Activated CD4-positive, alpha-beta T cell treated with anti-CD3 and anti-CD28 coated beads for 4 hours (primary cell): ENCODE data around the gene TMEM170B.

Source experiments
- DNase-seq, 2 donors: peaks; one replicate each; pipeline ENCODE4 v3.0.0-alpha.2; 2020

TMEM170B gene, protein sequence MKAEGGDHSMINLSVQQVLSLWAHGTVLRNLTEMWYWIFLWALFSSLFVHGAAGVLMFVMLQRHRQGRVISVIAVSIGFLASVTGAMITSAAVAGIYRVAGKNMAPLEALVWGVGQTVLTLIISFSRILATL

DNA sequence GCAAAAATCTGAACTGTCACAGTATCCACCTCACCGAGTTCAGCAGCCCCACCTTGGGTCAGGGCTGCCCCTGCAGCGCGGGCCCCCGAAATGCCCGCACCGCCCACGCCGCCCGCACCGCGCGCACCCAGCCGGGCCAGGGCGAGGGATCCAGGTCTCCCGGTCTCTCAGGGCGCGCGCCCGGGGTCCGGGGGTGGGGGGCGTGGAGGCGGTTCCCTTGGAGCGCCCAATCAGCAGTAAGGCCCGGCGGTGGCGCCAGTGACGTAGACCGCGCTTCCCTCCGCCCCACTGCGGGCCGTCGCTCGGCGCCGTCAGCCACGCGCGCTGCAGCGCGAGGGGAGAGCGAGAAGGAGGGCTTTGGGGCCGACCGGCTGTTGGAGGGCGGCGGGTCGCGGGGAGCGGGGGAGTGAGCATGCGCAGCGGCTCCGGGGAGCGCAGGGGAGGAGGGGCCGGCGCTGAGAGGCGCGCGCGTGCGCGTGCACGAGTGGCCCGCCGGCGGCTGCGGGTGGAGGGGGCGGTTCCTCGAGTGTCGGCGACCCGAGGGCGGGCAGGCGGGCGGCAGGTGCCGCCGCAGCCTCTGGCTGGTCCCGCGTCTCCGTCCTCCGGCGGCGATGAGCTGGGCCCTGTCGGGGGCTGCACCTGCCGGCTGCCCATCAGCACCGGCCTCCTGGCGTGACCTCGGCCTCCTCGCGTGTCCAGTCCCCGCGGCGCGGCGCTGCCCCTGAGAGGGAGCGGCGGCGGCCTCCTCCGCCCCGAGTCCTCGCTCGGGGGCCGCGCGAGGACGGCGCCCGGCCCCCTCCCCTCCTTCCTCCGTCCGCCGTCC is at the start of gene TMEM170B:
TSS of gene TMEM170B (plus strand) at position 521 of the 823 bp plus-strand sequence. CDS start 529 bp downstream, outside the sequence.
- DNase-seq: peak; percentile 94 to 95

DNA sequence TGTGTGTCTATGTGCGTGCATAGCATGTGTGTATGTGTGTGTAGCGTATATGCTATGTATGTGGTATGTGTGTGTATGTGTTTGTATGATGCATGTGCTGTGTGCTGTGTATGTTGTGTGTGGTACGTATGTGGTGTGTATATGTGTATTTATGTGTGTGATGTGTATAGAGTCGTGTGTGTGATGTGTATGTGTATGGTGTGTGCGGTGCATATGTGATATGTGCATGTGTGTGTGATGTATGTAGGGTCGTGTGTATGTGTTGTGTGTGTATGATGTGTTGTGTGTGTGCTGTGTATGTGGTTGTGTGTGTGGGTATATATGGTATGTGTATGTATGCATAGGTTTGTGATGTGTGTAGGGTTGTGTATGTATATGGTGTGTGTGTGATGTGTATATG is 46.6 kb upstream of the TMEM170B start:
- no peak for DNase-seq

GRCh38 chr6:11491596-11492463 is 45.7 kb upstream of the TMEM170B start:
- DNase-seq: no peak

- DNase-seq: no peak
Observed at GRCh38 chr6:11492464-11493290, 44.9 kb upstream of the TMEM170B start.

- DNase-seq: no peak
Observed at GRCh38 chr6:11493974-11494373, 43.6 kb upstream of the TMEM170B start.

DNA sequence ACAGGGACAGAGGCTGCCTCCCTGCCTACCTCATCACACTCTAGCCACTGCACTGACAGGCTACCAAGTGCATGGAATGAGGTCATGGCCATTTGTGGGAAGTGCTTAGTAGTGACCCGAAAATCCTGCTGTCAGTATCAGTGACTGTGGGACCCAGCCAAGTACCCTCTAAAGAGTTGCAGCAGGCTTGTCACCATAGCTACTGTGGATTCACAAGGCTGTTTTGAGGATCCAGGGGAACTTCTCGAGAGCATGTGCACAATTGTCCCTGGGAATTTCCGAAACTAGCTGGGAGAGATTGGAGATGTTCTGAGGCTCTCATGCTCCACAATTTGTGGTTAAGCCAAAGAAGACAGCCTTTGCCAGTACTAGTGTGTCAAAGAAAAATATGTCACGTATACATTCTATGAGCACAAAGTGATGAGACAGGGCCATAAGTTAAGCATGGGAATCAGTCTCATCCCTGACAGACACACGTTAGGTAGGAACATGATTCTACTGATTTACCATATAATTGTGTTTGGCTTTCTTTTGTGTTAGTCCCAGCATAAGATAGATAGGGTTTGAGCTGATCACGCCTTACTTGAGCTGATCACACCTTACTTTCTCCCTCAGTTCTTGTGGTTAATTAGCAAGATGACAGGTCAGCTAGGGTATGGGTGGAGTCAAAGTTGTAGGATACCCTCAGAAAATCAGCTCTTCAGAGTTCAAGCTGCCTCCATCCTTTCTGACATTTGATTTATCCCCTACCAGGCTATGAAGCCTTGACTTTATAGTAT is 42.6 kb upstream of the TMEM170B start:
- no peak for DNase-seq

GRCh38 chr6:11495565-11496145 is 41.9 kb upstream of the TMEM170B start:
- no peak for DNase-seq

DNA sequence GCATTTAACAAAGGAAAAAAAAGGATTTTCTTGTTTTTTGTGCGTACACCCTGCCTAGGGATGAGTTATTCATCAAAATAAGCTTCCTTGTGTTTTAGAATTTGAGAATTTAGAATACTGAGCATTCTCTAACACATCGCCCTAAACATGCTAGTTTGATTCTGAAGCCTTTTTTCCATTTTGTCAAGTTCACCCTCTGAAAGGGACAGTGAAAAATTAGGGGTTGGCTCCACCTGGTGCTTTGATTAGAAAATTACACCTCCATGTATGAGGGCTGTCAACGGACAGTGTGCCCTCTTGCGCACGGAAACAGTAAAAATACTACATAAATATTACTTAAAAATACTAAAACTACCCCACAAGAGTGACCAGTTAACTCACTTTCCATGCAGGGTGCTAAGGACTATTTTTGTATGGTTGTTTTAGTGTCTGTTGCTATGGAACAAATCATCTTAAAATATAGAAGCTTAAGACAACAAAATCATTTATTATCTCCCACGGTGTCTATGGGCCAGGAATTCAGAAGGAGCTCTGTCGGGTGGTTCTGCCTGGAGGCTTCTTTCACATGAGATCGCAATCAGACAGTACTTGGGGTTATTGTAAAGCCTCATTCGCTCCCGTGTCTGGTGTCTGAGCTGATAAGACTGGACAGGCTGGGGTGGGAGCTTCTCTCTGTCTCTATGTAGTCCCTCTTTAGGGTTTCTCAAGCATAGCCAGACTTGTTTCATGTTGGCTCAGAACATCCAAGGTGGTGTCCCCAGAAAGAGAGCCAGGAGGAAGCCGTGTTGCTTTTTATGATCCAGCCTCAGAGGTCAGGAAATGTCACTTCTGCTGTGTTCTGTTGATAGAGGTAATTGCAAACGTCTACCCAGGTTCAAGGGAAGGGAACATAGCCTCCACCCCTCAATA is 41.1 kb upstream of the TMEM170B start:
- peak; percentile 69 to 82 for DNase-seq

- DNase-seq: no peak
Observed at GRCh38 chr6:11497107-11497506, 40.4 kb upstream of the TMEM170B start.

DNA sequence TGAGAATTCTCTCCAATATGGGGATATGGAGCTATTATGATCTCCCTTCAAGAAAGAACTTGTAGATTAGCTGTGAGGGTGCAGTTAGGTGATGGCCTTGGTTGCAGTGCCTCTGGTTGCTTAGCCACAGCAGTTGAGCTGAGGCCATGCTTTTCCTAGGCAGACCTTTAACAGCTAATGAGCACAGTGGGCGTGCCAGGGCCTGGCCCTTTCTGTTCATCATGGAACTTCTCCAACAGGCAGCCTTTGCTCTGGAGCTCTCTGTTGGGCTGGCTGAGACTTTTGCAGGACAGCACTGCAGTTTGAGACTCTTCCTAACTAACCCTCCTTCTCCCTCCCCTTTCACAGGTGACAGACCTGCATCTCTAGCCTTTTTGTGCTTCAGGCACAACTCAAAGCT is 39.7 kb upstream of the TMEM170B start:
- no peak for DNase-seq

DNA sequence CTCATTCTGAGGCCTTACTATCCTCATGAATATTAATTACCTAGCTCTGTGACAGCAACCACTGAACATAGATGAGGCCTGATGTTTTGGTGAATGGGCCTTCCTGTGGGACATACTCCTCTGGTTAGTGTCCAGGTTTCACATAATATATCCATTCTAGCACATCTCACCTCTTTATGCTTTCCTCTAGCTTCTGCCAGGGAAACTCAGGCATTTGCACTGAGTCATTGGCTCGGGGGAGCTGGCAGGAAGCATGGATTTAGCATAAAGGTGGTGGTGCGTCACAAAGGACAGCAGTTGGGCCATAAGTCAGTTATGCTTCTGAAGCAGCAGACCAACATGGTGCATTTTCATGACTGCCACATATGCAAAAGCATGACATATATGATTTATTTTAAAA is 37.5 kb upstream of the TMEM170B start:
- DNase-seq: no peak

DNA sequence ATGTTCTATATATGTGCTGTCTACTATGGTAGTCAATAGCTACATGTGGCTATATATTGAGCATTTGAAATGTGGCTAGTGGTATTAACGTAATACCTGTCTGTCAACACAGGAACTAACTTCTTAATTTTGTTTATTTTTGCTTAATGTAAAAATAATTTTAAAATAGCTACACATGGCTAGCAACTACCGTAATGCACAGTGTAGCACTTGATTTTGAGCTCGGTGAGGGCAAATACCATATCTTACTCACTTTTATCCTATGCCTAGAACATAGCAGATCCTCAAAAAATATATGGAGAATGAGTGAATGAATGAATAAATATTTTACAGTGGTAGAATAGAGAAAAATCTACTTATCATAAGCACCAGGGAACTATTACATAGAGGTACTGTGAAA is 28.1 kb upstream of the TMEM170B start:
- DNase-seq: no peak

DNA sequence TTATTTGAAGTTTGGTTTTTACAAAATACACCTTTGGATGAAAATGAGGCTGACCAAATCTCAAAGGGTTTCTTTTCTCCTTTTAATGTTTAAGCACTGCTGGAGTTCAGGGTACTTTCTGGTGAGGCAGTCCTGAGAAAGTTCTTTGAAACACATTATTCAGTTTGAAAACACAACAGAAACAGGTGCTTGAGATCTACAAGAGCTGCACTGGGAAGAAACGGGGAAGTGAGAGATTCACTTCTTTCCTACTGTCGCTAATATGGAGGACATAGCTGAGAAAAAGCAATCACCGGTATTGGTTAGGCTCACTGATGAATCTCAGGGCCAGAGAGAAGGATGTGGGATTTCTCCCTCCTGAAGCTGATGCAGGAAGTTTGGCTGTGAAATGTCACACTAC is 22.9 kb upstream of the TMEM170B start:
- no peak for DNase-seq

- no peak for DNase-seq
Observed at GRCh38 chr6:11515763-11516162, 21.8 kb upstream of the TMEM170B start.

DNA sequence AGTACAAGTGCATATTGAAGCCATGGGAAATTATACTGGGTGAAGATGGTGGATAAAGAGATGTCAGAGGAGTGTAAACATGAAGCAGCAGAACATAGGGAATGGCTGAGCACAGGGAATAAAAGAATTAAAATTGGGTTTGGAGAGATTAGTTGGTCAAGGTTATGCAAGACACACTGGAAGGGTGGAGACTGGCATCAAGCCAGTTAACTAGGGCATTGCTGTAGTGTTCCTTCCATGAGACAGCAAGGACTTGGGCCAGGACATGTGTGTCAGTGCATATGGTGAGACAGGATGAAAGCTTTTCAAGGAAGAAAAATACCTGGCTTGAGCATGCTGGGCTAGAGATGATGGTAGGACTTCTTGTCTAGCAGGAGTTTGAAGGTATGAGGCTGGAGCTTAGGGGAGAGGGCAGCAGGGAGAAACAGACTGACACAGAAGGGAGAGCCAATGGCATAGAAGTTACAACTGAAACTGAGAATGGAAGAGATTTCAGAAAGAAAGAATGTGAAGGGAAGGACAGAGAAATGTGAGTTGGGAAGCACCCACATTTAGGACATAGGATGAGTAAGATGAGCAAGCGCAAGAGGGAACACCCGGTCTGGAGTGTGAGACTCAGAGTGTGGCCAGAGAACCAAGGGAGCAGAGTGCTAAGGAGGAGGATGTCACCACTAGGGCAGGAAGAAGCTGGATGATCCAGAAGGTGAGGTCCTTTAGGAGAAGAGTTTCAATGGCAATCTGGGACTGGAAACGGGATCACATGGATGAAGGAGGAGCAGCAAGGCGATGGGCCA is 14.5 kb upstream of the TMEM170B start:
- no peak for DNase-seq

DNA sequence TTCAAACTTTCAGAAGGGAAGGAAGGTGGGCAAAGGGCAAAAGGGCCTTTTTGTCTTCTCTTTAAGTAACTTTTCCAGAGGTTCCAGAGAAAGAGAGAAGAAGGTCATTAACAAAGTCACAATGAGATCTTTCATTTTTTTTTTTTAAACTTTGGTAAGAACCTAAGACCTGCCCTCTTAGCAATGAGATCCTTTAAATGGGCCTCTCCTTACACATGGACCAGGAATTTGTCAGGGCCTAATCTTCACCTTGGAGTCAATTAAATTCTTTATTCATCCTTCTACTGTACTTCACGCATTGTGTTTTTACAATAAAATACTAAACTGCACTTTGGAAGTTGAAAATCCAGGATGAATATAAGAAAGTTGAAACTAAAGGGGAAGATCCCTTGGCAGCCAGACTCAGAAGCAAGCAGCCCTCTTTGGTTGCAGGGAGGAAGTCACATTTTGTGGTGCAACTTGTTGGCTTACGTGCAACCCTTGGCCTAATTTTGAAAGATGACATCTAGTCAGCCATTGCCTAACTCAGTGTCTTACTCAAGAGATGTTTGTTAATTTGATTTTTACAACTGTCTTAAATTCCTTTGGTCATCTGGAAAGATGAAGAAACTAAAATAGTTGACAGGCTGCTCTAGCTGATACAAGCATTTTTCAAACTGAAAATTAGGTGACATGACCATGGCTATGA is 11.9 kb upstream of the TMEM170B start:
- no peak for DNase-seq

GRCh38 chr6:11526156-11526505 is 11.4 kb upstream of the TMEM170B start:
- no peak for DNase-seq

- no peak for DNase-seq
Observed at GRCh38 chr6:11527274-11527870, 10.2 kb upstream of the TMEM170B start.

DNA sequence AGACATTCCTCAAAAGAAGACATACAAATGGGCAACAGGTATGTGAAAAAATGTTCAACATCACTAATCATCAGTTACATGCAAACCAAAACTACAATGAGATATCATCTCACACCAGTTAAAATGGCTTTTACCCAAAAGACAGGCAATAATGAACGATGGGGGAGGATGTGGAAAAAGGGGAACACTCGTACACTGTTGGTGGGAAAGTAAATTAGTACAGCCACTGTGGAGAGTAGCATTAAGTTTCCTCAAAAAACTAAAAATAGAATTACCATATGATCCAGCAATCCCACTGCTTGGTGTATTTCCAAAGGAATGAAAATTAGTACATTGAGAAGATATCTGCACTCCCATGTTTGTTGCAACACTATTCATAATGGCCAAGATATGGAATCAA is 8.6 kb upstream of the TMEM170B start:
- DNase-seq: no peak
